Middle frontal gyrus (tissue), 1 donor: ENCODE data around the gene OAS2.

Experiments used
- DNase-seq: peaks from one replicate; pipeline ENCODE4 v3.0.0-alpha.2; 2015; ENCODE audit warnings: low spot score; ENCODE audit errors: extremely low spot score

Gene OAS2

GRCh38 chr12:113057565-113058485 lies 79.5 kb downstream of the OAS2 start:
- no peak for DNase-seq

GRCh38 chr12:113058553-113058952 lies 80.2 kb downstream of the OAS2 start:
- DNase-seq = no peak

- DNase-seq = no peak
Observed at GRCh38 chr12:113059071-113059595, 80.8 kb downstream of the OAS2 start.

- DNase-seq = no peak
Observed at GRCh38 chr12:113060336-113060960, 82.1 kb downstream of the OAS2 start.

GRCh38 chr12:113061061-113061694 lies 82.9 kb downstream of the OAS2 start:
- DNase-seq = no peak
